ENCODE data around the gene SYAP1. TPM values are rescaled to one million over a fixed set of nuclear protein-coding genes. Genes with fewer than 3 reads are reported as not detected.
"Not testable (repeated sequence)": the region's sequence is repeated elsewhere in the genome, so short reads cannot be mapped to it uniquely, and the experiment has no call there.

Gene SYAP1
- polyA plus RNA-seq, 1 experiment: 16.2 TPM

DNA sequence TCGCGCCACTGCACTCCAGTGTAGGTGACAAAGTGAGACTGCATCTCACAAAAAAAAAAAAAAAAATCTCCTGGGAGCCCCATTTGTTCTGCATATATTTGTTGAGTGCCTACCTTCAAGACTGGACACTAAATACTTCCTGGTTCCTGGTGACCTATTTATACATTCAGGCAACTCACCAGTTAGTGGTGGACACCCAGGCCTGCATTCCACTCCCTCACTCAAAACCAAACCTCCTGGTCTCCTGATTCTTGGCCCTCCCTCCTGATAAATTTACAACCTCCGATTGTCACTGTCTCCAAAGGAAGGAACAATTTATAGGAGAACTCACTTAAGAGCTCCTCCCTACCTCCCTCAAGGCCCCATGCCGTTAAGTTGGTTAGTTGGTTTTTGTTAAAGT is 3.1 kb downstream of the SYAP1 start:
- ChIA-PET CTCF (no interaction called here), POLR2A (no interaction called here)
- TF ChIP-seq, protein P1, sequence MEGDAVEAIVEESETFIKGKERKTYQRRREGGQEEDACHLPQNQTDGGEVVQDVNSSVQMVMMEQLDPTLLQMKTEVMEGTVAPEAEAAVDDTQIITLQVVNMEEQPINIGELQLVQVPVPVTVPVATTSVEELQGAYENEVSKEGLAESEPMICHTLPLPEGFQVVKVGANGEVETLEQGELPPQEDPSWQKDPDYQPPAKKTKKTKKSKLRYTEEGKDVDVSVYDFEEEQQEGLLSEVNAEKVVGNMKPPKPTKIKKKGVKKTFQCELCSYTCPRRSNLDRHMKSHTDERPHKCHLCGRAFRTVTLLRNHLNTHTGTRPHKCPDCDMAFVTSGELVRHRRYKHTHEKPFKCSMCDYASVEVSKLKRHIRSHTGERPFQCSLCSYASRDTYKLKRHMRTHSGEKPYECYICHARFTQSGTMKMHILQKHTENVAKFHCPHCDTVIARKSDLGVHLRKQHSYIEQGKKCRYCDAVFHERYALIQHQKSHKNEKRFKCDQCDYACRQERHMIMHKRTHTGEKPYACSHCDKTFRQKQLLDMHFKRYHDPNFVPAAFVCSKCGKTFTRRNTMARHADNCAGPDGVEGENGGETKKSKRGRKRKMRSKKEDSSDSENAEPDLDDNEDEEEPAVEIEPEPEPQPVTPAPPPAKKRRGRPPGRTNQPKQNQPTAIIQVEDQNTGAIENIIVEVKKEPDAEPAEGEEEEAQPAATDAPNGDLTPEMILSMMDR (IDR thresholded peaks at IDR 0.05; ENCODE audit: low read depth, low read length): no peak
- Histone ChIP-seq H3K27me3 (ENCODE audit: control insufficient read depth, insufficient read depth, low read length) (no peaks in the 10 kb centered on the region), H3K27ac (ENCODE audit: low read depth, low read length) (no peak overlapping the region), H3K4me3 (ENCODE audit: low read depth, low read length) (no peak overlapping the region), H3K9me3 (ENCODE audit: control insufficient read depth, insufficient read depth, low read length) (no peaks in the 10 kb centered on the region)
- no peak for DNase-seq (ENCODE audit: low read depth, low spot score)

DNA sequence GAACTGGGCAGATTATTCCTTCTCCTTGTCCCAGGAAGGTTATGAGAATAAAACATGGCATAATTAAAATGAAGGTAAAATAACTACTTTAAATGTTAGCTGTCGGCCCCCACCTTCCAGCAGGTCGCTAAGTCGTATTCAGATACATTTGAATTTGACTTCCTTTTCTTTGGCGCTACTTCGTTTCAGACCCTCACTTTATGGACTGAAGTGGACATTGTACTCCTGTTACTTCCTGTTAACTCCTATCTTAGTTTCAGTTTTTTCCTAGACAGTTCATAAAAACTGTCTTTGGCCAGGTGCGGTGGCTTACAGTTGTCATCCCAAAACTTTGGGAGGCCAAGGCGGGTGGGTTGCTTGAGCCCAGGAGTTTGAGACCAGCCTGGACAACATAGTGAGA is 5.7 kb downstream of the SYAP1 start:
- DNase-seq (ENCODE audit: low read depth, low spot score): no peak
- no peak overlapping the region for H3K27ac ChIP-seq (ENCODE audit: low read depth, low read length)
- POLR2A ChIA-PET: no interaction called here
- no peaks in the 10 kb centered on the region for H3K9me3 ChIP-seq (ENCODE audit: control insufficient read depth, insufficient read depth, low read length)
- TF ChIP-seq, protein P1 (IDR thresholded peaks at IDR 0.05; ENCODE audit: low read depth, low read length): no peak
- H3K27me3 ChIP-seq (ENCODE audit: control insufficient read depth, insufficient read depth, low read length): no peaks in the 10 kb centered on the region
- H3K4me3 ChIP-seq (ENCODE audit: low read depth, low read length): no peak overlapping the region
- CTCF ChIA-PET: no interaction called here

DNA sequence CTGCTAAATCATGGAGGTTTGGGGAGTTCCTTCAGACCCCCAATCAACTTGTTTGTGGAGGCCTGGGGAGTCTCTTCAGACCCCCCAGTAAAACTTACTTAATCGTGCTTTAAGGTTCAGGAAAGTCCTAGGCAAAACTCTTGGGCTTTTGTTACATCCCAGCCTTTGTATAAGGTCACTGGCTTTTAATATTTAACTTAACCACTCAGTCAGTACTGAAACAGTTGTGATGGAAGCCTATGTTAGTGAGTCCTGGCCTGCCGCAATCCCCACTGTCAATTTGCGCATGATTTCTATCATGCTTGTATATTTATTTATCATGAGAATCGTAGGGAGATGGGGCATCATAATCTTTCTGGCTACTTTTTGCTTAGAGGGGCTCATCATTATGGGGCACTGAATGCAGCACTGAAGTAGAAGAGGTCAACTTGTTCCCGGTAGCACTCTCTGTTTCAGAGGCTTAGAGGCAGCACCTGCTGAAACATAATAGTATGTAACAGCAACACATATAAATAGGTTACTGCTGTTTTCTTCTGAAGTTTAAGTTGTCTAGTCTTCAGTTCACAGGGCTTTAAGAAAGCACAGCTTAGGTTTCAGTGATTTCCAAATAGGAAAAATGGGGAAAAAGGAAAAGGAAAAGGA is 7.1 kb downstream of the SYAP1 start:
- POLR2A ChIA-PET, CTCF ChIA-PET: not testable (repeated sequence)

DNA sequence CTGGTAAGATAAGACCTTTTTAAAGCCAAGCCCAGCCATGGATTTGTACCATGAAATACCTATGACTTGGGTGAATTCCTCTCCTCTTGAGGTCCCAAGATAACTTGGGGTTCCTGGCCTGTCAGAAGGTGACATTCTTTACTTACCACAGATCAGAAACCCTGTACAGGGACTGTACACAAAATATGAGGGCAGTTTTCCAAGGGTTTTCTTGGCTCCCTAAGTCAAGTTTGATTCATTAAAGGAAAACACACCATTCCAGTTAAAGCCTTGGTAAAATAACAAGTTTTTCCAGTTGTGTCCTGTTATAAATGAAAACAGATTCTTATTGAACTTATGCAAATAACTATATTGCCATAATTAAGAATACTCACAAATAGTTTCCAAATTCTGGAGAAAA is 8.2 kb downstream of the SYAP1 start:
- ChIA-PET CTCF (no interaction called here), POLR2A (no interaction called here)
- no peak overlapping the region for H3K27ac ChIP-seq (ENCODE audit: low read depth, low read length)
- DNase-seq (ENCODE audit: low read depth, low spot score): no peak
- H3K27me3 ChIP-seq (ENCODE audit: control insufficient read depth, insufficient read depth, low read length): no peaks in the 10 kb centered on the region
- H3K4me3 ChIP-seq (ENCODE audit: low read depth, low read length): no peak overlapping the region
- TF ChIP-seq, protein P1 (IDR thresholded peaks at IDR 0.05; ENCODE audit: low read depth, low read length): no peak
- H3K9me3 ChIP-seq (ENCODE audit: control insufficient read depth, insufficient read depth, low read length): no peaks in the 10 kb centered on the region

More for the DNA sequence above, 7.1 kb downstream of the SYAP1 start:
- not testable (repeated sequence) for H3K4me3 ChIP-seq (ENCODE audit: low read depth, low read length); DNase-seq (ENCODE audit: low read depth, low spot score); H3K27ac ChIP-seq (ENCODE audit: low read depth, low read length); H3K9me3 ChIP-seq (ENCODE audit: control insufficient read depth, insufficient read depth, low read length); H3K27me3 ChIP-seq (ENCODE audit: control insufficient read depth, insufficient read depth, low read length)

DNA sequence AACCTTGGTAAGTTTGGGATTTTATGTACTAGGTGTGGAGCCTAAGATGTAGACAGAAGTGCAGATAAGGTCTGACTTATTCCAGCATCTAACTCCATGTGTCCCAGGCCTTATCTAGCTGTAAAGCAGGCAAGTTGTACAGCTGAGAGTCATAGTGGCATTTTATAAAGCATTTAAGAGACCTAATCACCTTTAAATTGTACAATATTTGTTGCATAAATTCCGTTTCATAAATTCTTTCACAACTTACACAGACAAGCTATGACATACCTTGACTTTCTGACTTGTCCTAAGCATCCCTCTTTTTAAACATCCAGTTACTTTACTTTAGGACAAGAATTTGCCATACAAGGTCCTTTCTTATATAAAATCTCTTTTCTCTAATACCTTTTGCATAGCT is 11.0 kb downstream of the SYAP1 start:
- DNase-seq (ENCODE audit: low read depth, low spot score): no peak
- POLR2A ChIA-PET: no interaction called here
- CTCF ChIA-PET: no interaction called here
- TF ChIP-seq, protein P1 (IDR thresholded peaks at IDR 0.05; ENCODE audit: low read depth, low read length): no peak
- Histone ChIP-seq H3K4me3 (ENCODE audit: low read depth, low read length) (no peak overlapping the region), H3K27ac (ENCODE audit: low read depth, low read length) (no peak overlapping the region), H3K9me3 (ENCODE audit: control insufficient read depth, insufficient read depth, low read length) (no peaks in the 10 kb centered on the region), H3K27me3 (ENCODE audit: control insufficient read depth, insufficient read depth, low read length) (no peaks in the 10 kb centered on the region)

DNA sequence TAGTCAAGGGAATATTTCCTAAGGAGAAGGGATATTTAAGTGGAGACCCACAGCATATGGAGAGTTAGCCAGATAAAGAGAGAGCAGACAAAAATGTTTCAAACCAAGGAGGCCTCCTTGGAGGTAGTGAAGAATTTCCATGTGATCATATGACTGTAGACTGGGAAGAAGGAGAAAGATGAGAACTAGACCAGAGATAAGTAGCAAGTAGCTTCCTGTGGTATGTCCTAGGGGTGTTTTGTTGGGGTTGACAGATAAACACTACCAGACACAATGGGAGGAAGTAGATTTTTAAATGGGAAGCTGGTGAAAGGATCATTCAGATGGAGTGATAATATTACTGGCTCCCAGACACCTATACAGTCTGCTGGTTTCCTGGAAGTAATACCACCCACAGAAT is 13.6 kb downstream of the SYAP1 start:
- POLR2A ChIA-PET: no interaction called here

More for the DNA sequence above, 13.6 kb downstream of the SYAP1 start:
- Histone ChIP-seq H3K27me3 (ENCODE audit: control insufficient read depth, insufficient read depth, low read length) (no peaks in the 10 kb centered on the region), H3K9me3 (ENCODE audit: control insufficient read depth, insufficient read depth, low read length) (no peaks in the 10 kb centered on the region), H3K4me3 (ENCODE audit: low read depth, low read length) (no peak overlapping the region), H3K27ac (ENCODE audit: low read depth, low read length) (no peak overlapping the region)
- CTCF ChIA-PET: no interaction called here
- TF ChIP-seq, protein P1 (IDR thresholded peaks at IDR 0.05; ENCODE audit: low read depth, low read length): no peak
- DNase-seq (ENCODE audit: low read depth, low spot score): no peak

All from AG04450 (cell line).